ENCODE data around the gene EML2.

Gene EML2

DNA sequence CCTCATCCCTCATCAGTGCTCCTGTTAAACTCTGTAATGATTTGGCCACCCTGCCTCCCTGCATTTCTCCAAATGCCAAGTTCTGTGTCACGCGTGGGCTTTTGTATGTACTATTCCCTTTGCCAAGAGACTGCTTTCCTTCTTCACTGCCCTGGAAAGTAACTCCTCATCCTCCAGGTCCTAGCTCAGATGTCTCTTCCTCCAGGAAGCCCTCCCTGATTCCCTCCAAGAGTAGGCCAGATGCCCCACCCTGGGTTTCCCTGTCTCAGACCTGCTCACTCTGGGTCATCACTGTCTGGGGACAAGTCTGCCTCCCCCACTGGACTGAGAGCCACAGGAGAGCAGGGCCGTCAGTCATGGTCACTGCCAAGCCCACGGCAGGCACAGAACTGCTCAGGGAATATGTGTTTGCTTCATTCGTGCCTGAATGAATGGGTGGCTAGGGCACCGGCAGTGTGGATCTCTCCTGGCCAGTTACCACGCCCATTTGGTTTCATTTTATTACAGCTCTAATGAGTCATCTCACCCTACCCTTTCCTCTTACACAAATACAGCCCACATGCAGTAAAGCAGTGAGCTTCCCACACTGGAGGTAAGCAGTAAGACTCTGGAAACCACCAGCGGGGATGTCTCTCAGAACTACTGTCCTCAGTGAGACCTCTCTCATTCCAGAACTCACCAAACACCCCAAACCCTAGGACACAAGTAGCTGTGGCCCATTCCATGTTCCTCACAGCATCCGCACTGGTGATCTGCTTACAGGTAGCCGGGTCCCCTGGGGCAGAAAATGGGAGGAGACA is 25.1 kb downstream of the EML2 start:
- DNase-seq = no peak

DNA sequence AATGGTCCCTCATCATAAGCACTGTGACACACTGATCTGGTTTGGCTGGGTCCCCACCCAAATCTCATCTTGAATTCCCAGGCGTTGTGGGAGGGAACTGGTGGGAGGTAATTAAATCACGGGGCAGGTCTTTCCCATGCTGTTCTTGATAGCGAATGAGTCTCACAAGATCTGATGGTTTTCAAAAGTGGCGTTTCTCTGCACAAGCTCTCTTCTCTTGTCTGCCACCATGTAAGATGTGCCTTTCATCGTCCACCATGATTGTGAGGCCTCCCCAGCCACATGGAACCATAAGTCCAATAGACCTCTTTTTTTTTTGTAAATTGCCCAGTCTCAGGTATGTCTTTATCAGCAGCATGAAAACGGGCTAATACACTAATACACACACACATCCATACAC is 30.2 kb downstream of the EML2 start:
- DNase-seq = no peak

- DNase-seq = peak; percentile 48
These were observed 31.8 kb downstream of the EML2 start for GRCh38 chr19:45607071-45608029.

DNA sequence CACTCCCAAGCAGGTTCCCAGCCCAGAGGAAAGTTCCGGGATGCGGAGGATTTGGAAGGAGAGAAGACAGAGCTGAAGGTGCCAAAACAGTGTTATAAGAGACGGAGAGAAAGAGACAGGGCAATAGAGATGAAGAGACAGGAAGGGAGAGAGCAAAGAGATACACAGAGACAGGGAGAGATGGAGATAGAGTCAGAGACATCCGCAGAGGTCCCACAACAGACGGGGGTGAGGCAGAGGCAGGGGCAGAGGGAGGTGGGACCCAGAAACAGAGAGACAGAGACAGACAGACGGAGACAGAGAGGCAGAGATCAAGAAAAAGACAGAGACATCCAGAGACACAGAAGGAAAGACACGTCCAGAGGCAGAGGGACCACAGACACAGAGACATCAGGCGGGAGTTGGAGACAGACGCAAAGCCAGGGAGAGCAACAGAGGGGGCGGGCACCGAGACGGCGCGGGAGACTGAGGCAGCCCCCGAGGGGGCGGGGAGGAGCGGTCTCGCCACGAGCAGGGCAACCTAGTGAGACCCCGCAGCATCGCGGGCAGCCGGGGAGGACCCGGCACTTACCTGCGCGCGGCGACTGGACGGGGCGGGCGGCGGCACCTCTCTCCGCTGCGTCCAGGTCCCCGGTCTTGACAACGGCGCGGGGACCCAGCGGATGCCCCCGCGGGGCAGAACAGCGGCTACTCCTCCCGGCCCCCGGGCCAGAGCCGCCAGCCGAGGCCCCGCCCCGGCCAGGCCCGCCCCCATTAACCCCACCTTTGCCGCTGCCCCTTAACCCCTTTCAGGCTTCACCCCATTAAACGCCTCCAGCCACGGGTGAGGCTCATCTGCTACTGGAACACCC is 37.4 kb downstream of the EML2 start, which contains the start of gene GPR4:
Gene GPR4 (minus strand): TSS at position 689 of the 851 bp plus-strand sequence. CDS start 10,346 bp downstream, outside the sequence.
- peak; percentile 5 for DNase-seq

GRCh38 chr19:45601115-45601514 is 38.1 kb downstream of the EML2 start:
- DNase-seq = no peak

GRCh38 chr19:45600340-45600885 is 38.8 kb downstream of the EML2 start:
- no peak for DNase-seq

- no peak for DNase-seq
These were observed 39.9 kb downstream of the EML2 start for GRCh38 chr19:45599286-45599685.

DNA sequence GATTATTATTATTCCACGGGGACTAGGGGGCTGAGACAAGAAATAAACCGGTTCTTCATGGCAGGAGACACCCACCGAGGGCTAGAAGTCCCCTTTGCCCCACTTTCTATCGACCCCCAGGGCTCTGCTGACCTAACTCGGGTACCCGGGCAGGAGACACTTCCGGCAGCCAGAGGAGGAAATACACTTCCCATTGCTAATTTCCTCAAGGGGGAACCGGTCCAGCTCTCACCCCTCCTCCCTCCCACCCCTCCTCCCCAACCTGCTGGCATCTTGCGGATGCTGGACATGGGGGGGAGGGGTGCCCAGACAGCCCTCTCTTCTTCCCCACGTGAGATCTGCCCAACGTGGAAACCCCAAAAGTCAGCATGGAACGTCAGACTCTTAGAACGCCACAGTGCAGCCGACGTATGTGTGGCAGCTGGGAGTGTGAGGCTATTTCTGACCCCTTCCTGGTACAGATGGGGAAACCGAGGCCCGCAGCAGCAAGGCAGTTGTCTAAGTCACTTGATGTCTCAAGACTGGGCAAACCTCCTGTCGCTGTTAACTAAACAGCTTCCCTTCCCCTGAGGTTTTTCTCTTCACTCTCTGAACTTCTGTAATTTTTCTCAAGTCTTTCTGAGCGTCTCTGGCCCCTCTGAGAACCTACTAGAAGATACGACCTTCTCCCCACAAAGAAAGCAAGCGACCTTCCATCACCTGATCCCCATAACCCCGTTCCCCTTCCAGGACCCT is 40.8 kb downstream of the EML2 start:
- DNase-seq = no peak

DNA sequence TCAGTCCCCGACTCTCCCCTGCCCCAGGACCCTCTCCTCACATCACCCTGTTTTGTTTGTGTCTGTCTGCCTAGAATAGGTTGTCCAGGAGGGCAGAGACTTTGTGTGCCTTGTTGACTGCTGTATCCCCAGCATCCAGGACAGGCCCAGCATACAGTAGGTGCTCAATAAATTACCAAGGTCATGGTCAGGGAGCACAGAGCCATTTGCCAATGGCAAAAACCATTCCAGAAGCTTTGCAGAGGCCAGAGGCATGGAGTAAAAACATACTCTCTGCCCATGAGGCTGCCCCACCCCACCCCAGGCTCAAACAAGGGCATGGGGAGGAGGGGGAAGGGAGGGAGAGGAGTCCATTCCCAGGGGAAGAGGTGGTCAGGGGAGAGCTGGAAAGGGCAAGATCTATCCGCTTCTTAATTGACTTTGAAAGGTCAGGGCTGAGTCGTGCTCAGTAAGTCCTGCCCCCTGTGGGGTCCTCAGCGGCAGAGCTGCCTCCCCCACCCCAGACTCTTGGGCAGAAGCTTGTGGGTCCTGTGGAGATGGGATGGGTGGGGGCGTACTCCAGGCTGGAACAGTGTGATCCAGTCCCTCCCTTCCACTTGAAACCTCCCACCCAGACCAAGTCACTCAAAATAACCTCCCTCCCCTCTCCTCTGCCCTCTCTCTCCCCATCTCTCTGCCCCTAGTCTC is 41.6 kb downstream of the EML2 start:
- no peak for DNase-seq

DNA sequence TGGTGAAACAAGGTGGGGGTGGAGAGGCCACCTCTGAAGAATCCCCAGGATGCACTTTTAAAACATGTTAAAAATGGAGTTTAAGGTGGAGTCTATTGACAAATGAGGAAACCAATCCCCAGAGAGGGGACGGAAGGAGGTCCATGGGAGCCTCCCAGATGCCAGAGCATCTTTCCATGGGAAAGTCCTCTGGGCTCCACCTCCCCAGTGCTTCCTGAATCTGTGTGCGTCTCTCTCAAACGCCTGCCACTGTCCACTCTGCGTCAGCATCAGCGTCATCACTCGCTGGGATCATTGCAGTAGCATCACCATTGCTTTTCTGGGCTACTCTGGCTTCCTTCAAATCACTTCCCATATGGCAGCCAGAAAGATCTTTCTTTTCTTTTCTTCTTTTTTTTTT is 43.4 kb downstream of the EML2 start:
- DNase-seq = no peak

DNA sequence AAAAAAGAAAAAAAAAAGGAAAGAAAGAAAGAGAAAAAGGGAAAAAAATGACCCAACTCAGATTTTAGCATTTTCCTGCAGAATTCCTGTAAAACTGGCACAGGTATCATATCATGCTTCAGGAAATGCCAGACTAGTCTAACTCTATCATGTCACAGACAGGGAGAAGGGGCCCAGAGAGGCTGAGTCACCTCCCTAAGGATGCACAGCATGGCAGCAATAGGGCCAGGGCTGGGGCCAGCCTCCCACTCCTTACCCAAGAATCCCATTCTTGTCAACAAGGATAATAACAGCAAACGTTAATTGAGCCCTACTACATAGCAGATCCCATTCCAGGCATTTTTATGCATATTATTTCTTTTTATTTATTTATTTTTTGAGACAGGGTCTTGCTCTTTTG is 45.7 kb downstream of the EML2 start:
- DNase-seq = no peak

DNA sequence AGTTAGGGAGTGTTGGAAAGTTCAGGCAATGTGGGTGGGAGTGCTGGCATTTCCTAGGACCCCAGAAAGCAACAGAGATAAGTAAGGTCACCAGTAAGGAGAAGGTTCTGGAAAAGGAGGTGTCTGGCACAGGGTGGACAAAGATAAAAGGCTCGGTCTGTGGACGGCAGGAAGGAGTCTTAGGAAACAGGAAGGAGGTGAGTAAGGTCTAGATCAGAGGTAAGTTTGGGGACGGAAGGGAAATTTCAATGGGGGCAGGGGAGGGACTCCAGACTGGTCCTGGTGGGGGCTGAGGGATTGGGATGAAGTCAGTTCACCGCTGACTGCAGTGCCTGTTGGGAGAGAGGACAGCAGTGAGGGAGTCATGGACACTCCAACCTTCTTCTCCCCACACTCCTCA is 46.8 kb downstream of the EML2 start:
- DNase-seq = no peak

DNA sequence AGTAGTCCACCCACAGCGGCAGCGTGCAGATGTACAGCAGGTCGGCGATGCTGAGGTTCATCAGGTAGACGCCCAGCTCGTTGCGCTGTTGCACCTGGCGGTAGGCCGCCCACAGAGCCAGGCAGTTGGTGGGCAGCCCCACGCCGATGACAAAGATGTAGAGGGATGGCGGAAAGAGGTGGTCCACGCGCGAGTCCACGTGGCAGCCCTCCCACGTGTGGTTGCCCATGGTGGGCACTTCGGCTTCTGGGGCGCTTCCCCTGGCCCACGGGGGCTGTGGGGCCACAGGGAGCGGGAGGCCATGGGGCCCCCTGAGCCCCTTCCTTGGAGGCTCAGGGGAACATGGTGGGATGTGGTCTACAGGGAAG is 47.6 kb downstream of the EML2 start:
- DNase-seq = no peak

GRCh38 chr19:45591004-45591637 is 48.1 kb downstream of the EML2 start:
- no peak for DNase-seq

GRCh38 chr19:45590300-45591003 is 48.7 kb downstream of the EML2 start:
- no peak for DNase-seq

- DNase-seq = no peak
These were observed 49.4 kb downstream of the EML2 start for GRCh38 chr19:45589768-45590167.

DNA sequence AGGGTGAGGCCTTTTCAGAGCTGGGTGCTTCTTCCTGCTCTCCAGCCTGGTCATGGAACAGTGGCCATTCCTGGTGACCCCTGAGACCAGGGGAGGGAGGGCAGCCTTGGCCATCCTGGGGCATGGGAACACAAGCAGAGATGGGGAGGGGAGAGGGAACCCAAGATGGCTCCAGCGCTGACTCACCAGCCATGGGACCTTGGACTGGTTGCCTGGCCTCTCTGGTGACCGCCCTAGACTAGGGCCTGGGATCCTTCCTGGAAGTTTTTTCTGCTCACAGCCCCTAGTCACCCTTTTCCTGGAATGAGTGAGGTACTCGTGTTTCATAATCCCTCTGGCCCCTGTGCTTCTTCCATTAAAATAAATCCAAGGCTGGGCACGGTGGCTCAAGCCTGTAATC is 51.3 kb downstream of the EML2 start:
- no peak for DNase-seq

DNA sequence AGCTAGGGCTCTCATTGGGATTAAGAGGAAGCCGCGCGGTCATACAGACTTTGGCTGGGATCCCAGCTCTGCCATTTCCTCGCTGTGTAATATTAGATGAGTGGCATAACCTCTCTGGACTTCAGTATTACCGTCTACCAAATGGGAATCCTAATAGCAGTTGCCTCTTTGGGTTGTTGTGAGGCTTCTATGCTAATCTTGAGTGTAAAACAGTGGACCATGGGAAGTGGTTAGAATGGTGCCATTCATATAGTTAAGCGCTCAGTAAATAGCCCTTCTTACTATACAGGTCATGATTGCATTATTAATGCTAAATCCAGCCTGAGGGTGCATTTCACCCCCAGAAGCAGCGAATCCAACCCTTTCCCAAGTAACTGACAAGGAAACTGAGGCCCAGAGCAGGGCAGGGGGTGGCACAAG is 54.0 kb downstream of the EML2 start:
- DNase-seq = no peak

GRCh38 chr19:45584332-45585157 is 54.7 kb downstream of the EML2 start, which contains the start of gene OPA3:
TSS of gene OPA3 (minus strand) at chr19:45584802. CDS start at chr19:45584764, 38 bp downstream.
- DNase-seq = peak; percentile 99
